NCI-H1436 (cell line): ENCODE measurements around the gene PIGL.
"Not testable (repeated sequence)": the region's sequence is repeated elsewhere in the genome, so short reads cannot be mapped to it uniquely, and the experiment has no call there.

Source experiments
- DNase-seq: peaks from one replicate; lab custom pipeline; 2025; lab: John Stamatoyannopoulos, UW

PIGL gene

DNA sequence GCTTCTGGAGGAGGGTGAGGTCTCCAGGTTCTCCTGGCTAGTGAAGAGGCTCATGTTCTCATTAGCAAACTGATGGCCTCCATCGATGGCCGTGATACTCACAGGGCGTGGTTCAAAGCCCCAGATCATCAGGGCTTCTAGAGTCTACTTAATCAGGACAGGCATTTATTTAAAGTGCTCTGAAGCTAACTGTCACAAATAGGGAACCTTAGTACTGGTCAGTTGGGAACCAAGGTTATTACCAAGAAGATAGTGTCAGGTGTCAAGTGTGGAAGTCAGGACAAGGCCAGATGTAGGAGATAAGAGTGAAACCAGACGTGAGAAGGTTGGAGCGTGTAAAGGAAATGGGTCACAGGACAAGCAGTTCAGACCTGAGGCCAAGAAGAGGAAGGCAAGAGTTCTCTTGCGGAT lies 56.9 kb downstream of the PIGL start:
- DNase-seq, result no peak

DNA sequence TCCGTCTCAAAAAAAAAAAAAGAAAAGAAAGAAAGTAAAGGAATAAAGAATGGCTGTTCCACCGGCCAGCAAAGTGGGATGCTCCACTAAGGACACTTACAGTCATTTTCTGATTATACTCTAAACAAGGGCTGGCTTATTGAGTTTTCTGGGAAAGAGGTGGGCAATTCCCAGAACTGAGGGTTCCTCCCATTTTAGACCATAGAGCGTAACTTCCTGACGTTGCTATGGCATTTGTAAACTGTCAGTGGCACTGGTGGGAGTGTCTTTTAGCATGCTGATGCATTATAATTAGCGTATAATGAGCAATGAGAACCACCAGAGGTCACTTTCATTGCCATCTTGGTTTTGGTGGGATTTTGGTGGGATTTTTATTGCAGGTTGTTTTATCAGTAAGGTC lies 58.0 kb downstream of the PIGL start:
- DNase-seq, result no peak

DNA sequence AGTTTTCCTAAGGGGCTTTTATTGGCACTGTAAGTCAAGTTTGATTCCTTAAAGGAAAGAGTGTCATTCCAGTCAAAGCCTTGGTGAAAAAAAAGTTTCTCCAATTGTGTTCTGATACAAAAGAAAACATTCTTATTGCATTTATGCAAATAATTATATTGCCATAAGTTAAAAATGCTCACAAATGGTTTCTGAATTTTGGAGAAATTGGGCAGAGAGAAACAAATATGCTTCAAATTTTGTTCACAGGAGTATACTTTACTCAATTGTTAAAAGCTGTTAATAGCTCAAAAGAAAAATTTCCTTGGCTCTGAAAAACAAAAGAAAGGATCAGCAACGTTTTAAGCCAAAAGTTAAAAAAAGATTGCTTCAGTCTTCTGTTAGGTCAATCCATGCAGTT lies 60.2 kb downstream of the PIGL start:
- DNase-seq, result no peak

DNA sequence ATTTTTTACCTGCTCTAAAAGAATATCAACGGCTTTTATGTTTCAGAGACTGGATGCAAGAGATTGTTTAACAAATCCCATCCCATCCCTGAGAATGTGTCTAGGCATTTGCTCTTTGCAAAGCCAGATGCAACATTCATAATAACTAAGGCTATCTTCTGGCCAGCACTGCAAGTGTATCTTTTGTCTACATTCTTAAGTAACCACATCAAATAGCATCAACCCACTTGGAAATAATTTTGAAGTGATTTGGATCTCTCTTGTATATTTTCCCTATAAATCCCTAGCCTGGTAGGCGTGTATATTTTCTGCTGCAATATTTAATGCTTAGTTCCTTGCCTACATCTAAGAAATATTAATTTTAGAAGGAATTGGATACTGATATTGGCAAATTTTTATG lies 64.3 kb downstream of the PIGL start:
- DNase-seq, result no peak

DNA sequence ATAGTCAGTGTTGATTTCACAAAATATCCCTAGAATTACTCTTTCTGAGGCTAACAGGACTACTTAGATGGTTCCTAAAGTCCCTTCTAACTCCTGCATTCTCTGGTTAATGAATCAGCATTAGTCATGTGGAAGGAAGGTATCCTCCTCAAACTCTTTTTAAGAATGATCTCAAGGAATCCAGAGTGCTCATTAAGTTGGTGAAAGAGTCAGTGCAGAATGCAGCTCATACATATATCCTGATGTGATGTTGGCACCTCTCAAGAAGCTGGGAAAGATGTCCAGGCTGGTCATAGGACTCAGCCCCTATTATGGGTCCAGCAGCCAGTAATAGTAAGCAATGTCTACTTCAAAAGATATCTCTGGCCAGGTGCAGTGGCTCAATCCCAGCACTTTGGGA lies 65.5 kb downstream of the PIGL start:
- no peak for DNase-seq

DNA sequence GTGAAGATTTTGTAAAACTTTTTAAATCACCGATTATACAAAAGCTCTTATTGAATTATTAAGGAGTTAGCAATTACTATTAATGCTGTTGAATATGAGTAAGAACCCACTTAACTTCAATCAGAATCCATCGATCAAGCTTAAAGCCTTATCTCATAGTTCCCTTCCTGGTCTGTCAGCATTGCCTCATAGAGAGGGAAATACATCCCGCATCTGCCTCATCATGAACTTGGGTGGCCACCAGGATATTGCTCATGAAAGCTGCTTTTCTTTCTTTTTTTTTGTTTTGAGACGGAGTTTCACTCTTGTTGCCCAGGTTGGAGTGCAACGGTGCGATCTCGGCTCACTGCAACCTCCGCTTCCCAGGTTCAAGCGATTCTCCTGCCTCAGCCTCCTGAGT lies 66.7 kb downstream of the PIGL start:
- no peak for DNase-seq

DNA sequence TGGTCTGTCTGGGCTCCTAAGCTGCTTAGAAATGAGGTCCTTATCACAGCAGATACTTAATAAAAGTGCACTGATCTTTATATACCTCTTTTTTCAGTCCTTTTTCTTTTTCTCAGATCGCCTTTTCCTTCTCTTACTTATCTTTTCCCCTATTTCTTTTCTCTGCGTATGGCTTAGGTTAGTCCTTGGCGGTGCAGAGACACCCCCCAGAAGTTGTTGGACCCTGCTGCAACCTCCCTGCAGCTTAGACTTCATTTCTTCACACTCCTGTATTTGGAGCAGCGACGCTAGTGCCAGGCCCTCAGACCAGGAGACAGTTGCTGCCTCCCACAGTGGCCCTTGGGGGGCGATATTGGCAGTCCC lies 68.6 kb downstream of the PIGL start:
- DNase-seq, result no peak

DNA sequence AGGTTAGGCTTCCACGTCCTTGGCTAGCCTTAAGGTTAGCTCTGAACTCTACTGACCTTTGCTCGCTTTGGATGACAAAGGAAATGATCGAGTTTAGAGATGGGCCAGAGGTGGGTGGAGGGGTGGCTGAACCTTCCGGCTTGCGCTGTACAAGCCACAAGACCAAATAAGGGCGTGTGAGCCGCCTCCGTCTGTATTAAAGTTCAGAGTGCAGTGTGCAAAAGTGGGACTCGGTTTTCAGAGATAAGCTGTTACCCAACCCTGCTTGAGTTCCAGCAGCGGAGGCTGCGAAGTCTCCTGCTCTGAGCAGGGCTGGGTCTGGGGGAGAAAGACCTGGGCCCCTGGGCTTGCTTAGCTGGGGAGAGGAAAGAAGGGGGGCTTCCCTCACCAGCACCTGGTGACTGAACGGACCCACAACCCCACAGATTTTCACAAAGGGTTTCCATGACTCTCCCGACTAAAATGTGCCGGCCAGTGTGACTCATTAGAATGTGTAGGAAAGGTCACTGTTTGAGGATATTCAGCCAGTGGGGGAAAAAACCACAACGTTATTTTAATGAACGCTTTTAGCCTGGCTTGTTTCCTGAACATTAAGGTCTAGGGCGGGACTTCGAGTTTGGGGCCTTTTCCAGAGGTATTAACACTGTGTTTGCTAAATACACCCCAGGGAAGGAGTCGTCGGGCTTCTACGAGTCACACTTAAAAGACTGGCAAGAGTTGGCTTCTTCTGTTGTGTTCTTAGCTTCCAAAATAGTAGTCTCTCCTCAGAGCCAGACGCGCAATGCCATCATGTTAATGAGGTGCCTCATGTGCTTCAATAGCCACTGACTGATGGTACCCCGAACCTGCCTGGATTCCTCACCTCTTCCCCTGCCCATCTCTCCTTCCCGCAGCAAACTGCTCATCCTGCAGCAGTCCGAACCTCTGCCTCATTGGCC lies 69.3 kb downstream of the PIGL start:
- no peak for DNase-seq

DNA sequence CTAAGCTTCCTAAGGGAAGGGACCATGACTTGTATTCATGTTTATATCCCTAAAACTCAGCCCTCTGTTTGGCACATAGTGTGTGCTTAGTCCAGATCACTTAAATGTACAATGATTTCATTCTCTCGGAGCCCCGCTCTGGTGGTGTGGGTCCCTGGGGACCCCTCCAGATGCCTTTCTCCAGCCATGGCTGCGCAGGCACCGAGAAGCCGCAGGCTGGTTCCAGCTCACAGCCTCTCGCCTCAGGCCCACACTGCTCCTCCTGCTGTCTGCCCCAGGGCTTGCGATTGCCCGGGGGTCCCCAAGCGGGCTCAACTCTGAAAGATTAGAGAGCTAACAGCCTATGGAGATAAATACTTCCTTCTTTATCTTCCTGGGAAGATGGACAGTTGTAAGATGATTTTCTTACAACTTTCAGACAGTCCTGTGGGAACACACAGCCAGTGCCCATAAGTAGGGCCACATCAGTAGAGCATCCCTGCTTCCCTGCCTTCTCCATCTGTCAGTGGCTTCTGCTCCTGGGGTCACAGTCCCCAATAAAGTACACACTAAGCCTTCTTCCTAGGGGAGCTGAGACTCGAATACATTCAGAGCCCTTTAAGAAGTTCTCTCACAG lies 70.0 kb downstream of the PIGL start:
- DNase-seq, result no peak

DNA sequence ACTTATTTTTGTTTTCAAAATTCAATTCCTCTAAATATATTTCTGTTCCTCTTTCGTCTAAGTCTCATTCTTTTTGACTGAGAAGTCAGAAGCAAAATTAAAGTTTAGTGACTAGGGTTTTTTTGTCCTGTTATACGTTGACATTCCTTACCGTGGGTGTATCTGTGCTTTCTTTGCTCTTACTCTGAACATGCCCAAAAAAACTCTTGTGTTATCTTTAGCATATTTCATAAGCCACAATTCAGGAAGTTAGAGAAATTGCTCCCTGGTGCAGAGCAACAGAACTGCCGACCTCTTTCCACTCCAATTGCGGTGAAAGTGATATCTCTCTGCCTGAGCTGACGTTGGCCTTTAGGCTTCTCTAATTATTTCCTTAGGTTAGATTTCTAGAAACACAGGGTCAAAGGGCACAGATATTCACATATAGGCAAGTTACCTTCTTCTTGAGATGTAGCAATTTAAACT lies 70.6 kb downstream of the PIGL start:
- no peak for DNase-seq

DNA sequence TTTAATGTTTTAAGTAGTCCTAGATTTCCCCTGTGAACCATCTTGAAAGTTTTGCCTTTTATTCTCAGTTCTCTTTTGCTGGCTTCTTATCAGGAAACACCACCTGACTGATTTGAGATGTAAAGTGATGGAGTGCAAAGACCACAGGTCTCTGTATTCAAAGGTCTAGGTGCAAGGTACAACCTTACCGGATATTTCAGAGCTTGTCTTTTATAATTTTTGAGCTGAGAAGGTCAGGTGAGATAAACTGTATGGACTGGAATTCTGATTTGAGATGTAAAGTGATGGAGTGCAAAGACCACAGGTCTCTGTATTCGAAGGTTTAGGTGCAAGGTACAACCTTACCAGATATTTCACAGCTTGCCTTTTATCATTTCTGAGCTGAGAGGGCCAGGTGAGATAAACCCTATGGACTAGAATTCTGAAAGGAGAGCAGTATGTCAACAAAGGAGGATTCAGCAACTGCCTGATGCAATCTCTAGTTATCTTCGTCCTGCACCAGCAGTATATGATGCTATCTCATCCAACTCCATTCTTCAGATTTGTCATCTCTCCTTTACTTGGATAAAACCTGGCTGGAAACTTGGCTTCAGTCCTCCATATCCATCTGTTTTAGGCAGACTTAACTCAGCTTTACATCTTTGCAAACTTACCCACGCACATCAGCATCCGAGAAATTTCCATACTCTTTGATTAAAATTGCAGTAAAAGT lies 72.0 kb downstream of the PIGL start:
- DNase-seq, result no peak

DNA sequence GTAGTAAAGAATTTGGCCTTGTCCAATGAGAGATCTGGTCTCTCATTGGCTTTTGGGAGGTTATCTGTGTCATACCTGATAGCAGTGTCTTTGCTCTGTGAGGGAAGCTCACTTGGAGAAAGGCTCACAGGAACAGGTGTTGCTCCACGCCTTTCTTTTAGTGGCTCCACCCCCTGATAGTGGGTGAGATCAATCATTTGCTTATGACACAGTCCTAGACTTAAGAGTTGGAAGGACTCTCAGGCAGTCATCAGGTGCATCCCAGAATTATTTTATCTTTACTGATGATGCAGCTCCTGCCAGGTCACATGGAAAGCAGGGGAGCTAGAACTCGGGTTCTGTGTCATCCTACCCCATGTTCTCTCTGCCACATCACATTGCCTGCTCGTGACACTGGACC lies 76.9 kb downstream of the PIGL start:
- no peak for DNase-seq

DNA sequence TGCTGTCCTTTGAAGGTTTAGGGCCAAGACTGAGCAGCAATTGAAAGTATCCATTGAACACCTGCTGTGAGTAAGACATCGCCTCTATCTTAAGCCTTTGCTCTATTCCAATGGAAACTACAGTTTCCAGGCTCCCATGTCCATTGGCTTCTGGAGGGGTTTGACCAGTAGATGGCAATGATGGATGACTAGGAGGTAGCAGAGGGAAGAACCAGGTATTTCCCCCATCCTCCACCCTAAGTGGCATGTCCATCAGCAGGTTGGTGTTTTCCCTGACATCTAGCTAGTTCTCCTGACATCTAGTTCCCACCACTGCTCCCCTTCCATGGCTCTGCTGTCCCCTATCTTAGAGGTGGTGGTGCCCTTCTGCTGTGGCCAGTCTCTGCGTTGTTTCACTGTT lies 77.5 kb downstream of the PIGL start:
- DNase-seq, result no peak

DNA sequence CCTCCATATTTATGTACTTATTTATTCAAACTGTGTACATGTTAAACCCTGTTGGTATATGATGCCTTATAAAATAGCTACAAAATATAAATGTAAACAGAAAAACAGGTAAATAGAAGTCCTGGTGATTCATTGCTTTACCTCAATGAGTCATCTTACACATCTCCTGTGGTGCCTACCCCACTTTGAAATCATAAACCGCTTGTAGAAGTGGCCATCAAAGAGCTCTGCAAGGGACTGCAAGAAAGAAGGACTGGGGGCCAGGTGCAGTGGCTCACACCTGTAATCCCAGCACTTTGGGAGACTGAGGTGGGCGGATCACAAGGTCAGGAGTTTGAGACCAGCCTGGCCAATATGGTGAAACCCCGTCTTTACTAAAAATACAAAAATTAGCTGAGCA lies 79.1 kb downstream of the PIGL start:
- DNase-seq, result not testable (repeated sequence)

DNA sequence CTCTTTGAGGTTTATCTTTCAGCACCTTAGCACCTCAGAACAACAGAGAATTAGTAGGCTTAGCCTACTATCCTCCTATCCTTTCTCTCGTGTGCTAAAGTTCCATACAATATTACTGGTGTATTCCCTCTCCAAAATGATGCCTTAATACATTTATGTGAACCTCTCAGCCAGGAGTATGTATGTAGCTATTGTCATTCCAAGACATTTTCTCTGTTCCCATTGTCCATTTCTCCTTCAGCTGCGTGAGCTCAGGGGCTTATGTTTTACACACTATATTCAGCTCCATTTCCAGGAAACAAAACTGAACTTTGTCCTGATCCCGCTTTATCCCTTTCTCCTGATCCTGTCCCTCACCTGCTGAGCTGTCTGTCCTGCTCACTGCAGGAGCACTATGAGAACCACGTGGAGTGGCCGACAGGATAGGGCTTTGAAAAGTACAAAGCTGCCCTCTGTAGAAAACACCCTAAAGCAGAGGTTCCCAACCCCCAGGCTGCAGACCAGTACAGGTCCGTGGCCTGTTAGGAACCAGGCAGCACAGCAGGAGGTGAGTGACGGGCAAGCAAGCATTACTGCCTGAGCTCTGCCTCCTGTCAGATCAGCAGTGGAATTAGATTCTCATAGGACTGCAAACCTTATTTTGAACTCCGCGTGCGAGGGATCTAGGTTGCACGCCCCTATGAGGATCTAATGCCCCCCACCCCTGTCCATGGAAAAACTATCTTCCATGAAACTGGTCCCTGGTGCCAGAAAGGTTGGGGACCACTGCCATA lies 80.5 kb downstream of the PIGL start:
- DNase-seq, result no peak

DNA sequence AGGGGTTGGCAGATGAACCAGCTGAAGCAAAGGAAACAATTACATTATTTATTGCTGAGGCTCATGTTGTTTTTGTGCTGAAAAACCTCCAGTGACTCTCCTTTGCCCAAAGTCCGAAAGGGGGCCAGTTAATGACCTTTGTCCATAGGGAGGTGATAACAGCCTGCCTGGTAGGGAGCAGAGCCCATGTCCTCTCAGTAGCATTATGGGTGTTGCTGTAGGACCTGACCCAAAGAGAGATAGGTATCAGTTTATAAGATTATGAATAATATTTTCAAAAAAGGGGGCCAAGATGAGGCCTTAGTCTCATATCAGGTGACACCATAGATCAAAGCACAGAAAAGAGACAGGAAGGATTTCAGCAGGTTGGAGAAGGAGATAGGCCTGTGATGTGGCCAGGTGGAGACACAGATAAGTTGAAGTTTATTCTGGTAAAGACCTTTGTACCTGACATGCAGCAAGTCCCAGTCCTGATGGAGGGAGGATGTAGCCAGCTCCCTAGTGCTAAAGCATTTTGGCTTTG lies 81.2 kb downstream of the PIGL start:
- DNase-seq, result no peak

DNA sequence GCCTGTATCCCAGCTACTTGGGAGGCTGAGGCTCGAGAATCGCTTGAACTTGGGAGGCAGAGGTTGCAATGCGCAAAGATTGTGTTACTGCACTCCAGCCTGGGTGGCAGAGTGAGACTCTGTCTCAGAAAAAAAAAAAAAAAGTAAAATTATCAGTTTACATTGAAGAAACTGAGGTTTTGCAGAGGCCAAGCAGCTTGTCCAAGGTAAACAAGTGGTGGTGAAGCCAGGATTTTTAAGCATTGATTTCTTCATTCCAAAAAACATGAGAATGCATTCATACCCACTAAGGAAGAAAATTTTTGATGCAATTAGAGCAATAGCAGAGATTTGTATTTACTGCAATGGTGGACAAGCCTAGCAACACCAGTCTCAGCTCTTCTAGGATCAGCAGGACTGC lies 83.5 kb downstream of the PIGL start:
- no peak for DNase-seq

DNA sequence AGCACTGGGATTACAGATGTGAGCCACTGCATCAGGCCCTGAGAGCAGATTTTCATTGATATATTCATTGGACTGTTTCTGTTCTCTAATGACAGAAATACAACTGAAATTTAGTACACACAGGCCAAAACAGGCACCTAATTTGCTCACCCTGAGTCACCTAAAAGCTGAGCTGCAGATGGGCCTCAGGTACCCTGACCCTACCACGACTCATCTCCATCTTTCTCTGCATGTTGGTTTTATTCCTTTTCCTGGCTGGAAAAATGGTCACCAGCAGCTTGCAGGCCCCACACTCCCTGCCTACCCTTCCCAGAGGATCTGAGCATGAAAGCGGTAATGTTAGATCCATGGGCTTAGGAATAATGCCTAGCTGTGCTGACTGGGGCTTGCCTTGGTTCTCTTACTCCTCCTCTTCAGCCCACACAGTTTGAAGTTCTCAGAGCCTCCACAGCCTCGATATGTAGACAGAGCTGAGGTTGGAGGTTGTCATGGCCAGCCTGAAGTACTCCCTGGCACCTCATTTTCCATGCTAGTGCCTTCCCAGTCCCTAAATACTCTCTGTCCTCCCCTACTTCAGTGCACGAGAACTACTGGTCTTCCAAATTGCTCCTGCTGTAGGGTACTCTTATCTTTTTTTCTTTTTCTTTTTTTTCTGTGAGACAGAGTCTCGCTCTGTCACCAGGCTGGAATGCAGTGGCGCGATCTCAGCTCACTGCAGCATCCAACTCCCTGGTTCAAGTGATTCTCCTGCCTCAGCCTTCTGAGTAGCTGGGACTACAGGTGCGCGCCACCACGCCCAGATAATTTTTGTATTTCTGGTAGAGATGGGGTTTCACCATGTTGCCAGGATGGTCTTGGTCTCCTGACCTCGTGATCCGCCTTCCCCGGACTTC lies 85.2 kb downstream of the PIGL start:
- no peak for DNase-seq

DNA sequence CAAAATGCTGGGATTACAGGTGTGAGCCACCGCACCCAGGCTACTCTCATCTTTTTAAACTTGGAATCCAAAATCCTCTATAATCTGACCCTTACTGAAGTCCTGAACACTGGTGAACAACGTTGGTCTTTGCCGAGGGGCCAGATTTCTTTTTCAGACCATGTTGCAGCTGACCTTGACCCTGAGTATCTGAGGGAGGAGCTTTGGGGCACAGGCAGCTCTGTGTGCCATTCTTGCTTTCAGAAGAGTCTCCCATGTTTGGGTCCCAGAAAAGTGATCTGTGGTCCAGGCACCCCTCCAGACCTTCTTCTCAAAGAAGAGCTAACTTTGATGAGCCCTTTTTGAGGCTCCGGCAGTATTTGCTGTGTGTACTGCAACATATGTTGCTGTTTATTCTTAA lies 85.8 kb downstream of the PIGL start:
- DNase-seq, result no peak

DNA sequence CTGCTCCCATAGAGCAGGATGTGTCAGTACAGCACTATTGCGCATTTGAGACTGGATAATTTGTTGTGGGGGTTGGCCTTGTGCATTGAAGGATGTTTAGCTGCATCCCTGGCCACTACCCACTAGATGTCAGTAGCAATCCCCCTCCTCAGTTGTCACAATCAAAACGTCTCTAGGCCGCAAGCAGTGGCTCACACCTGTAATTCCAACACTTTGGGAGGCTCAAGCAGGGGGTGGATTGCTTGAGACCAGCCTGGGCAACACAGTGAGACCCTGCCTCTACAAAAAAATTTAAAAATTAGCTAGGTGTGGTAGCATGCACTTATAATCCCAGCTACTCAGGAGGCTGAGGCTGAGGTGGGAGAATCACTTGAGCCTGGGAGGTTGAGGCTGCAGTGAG lies 87.8 kb downstream of the PIGL start:
- DNase-seq, result no peak

DNA sequence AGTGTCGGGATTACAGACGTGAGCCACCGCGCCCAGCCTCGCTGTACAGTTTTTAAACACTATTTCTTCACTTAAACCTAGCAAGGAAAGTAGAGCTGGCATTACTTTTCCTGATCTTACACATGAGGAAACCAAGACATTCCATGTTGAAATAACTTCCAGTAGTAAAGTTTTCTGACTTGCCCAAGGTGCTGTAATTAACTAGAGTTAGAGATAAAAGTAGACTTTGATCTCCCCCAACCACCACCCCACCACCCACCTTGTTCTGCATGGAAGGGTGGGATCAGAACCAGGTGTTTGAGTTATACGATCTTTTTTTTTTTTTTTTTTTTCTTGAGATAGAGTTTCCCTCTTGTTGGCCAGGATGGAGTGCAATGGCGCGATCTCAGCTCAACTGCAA lies 89.2 kb downstream of the PIGL start:
- DNase-seq, result no peak
